Measurements from ENCODE around the gene CHRNA1.
A peak's percentile ranks its signal among the peaks of the same experiment; 100 is the strongest.

CHRNA1 gene

DNA sequence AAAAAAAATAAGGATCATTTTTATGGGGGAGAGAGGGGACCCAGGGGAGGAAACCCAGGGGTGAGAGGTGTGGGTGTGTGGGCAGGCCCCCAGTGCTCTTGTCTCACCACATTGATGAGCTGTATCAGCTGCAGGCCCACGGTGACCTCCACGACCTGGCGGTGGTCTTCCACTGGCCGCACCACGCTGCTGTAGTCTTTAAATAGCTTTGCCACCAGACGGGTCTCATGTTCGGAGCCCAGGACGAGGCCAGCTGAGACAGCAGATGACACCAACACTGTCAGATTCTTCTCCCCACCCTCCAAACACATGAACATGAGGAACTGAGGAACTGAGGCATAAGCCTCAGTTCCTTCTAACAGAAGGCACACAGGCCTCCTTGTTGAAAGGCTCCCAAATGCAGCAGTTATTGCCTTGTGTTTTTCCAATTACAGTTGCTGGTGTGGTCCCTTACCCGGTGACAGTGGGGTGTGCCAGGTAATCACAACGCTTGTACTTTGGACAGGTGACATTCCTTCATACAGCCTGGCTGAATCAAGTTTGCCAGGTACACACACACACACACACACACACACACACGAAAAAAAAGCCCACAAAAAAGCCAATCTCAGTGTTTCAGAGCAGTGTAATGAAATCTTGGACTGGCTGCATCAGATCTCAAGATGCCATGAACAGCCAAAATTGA is 4.7 kb downstream of the CHRNA1 start:
- DNase-seq: no peak

DNA sequence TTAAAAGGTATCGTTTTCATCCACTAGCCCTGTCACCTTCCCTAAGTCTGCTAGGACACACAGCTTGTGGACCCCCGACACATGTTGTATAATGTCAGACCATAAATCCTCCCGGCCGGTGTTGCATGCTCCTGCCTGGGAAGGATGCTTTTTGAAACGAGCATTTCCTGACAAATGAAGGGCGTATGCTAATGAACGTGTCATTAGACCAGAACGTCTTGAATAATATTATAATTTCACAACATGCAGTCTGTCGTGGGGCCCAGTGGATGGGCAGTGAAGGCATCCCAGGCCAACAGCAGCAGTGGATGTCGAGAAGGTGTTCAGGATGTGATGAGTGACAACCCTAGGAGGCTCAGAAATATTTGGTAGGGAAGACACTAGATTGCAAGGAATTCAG is 7.5 kb downstream of the CHRNA1 start:
- peak in 1 of 2 experiments; percentile 76 for DNase-seq

DNA sequence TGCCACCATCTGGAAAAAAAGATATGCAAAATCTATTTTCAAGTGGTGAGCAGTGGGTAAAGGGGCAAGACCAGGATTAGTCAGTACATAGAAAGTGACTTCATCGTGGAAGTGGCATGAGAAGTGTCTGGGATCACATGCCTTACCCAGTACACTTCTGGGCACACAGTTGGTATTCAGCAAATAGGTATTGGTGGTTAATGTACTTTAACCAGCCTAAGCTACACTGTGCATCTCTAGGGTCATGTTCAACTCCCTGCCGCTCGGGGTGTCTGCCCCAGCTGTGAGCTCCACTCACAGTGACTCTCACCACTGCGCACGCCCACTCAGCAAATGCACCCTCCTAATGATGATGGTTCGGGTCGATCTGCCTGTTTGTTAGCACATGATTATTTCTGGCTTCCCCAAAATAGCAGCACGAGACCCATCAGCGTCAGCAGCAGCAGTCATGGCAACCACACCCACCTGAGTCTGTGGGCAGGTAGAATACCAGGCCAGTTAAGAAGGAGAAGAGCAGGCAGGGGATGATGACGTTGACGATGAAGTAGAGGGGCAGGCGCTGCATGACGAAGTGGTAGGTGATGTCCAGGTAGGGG is 11.1 kb downstream of the CHRNA1 start:
- peak in 1 of 2 experiments; percentile 73 for DNase-seq

DNA sequence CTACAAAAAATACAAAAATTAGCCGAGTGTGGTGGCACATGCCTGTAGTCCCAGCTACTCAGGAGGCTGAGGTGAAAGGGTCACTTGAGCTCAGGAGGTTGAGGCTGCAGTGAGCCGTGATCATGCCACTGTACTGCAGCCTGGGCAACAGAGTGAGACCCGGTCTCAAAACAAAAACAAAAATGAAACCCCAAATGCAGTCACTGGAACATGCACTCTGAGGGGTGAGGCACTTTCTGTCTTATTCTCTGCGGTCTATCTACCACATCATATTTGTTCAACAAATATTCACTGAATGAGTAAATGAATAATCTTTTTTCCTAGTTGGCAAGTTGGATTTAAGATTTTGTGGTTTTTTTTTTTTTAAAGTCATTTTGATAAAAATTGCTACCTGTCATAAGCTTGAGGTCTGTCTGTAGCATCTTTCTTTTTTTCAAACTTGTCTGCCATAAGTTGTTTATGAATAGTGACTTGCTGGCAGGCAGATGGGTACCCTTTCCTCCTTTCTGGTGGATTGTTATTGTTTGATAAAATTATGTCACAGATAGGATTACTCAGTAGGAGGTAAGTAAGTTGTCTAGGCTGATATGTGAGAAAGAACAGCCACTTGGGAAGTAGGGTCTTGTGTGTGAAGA is 11.8 kb downstream of the CHRNA1 start:
- no peak for DNase-seq

DNA sequence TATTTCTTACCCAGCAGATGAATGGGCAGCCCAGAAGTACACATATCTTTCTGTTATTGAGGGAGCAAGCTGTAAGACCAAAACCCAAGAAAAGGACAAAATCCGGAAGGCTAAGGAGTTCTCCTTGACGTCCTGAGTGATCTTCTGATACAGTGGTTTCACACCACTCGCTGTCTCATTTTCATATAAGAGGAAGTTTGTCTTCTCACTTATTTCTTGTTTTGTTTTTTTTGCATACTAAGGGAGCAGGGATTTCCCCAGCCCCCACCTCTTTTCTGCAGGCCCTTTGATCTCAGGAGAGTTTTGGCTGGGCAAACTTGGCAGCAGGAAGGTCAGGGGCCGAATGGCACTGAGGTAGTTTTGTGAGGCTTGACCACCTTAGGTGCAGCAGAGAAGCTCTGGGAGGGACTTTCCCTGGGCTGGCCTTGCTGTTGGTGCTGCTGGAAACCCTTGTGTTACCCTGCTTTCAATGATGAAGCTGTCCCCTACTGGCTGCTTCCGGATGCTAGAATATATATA is 13.3 kb downstream of the CHRNA1 start:
- DNase-seq: no peak

DNA sequence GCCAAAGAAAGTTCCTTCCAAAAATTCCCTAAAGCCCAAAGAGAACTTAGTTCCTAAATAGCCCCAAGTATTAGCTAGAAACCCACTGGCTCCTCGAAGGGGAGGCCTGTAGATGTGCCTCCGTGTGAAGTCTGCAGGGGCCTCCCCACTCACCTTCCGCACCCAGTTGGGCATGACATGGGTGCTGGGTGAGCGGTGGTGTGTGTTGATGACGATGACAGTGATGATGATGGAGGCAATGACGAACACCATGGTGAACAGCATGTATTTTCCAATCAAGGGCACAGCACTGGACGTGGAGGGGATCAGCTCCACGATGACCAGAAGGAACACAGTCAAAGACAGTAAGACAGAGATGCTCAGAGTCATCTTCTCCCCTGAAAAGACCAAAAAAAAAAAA is 14.5 kb downstream of the CHRNA1 start:
- DNase-seq: no peak

DNA sequence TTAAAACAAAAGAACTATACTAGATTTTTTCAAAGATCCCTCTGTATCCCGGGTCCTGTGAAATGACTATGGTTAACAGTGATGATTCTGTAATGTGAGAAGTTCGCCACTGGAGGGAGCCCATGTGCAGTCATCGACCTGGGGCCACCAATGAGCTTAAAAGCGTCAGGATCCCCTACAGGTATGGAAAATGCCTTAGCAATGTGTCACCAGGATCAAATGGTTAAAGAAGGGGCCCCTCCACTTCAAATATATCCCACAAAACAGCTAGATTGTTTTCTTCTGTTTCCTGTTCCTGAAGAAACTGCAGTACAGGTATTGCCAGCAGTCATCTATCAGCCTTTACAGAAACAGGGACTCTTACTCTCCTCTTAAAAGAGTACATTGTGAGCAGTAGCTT is 15.3 kb downstream of the CHRNA1 start:
- DNase-seq: peak; percentile 51 to 68

DNA sequence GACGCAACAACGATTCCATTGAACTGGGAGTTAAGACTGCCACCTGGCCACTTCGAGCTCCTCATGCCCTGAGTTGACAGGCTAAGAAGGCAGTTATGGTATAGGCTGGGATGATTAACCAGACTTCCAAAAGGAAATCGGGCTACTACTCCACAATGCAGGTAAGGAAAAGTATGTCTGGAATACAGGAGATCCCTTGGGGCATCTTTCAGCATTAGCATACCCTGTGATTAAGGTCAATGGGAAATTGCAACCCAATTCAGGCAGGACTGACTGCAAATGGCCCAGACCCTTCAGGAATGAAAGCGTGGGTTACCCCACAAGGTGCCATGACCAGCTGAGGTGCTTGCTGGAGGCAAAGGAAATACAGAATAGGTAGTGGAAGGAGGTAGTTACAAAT is 19.1 kb downstream of the CHRNA1 start:
- no peak for DNase-seq

DNA sequence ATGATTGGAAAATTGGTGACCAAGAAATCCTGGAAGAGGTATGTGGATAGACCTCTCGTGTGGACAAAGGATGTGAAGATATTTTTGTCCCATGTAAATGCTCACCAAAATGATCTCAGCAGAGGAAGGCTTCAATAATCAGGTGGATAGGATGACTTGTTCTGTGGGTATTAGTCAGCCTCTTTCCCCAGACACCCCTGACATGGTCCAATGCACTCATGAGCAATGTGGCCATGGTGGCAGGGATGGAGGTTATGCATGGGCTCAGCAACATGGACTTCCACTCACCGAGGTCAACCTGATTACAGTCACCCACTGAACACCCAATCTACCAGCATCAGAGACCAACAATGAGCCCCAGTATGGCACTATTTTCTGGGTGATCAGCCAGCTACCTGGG is 20.2 kb downstream of the CHRNA1 start:
- no peak for DNase-seq

DNA sequence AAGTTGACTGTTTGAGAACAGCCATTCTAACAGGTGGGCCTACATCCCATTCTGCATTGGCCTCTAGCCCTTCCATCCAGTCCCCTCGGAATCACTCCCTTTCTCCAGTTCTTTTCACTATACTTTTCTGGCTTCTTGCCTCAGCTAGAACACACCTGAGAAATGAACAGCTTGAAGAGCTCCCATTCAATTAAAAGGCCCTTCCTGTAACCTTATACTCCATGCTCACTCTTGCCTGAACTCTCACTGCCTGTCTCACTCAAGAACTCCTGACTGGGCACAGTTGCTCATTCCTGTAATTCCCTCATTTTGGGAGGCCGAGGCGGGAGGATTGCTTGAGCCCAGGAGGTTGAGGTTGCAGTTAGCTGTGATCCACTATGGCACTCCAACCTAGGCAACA is 23.6 kb downstream of the CHRNA1 start:
- no peak for DNase-seq

DNA sequence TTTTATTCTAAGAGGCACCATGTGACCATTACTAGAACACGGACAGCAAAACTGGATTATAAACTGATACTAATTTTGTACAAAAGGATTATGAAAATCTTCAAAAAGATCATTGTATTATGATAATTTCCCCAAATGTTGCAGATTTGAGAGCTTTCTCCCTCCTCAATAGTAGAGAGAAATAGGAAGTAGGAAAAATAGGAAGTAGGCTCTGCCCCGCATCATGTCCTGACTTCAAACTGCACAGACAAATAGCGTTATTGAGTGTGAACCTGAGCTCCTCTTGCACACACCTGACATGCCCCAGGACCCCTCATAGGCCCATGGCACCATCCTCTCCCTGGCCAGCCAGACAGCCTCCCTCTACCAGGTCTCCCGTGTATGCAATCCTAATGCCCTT is 25.4 kb downstream of the CHRNA1 start:
- no peak for DNase-seq

DNA sequence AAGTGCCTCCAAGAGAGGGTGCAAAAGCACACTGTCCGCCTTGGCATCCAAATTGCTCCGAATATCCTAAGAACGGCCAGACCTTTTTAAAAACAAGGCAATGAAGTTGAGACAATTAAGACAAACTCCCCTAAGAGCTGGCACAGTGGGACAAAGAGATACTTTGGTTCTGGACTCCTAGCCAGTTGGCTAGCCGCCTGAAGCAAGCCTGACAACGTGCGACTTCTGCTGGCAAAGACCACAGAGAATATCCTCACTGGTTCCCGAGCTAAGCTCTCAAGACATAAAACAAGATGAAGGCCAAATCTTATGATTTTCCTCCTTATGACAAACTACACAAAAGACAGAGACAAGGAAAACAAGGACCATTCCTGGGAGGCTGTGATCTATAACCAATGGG is 32.7 kb downstream of the CHRNA1 start:
- no peak for DNase-seq

DNA sequence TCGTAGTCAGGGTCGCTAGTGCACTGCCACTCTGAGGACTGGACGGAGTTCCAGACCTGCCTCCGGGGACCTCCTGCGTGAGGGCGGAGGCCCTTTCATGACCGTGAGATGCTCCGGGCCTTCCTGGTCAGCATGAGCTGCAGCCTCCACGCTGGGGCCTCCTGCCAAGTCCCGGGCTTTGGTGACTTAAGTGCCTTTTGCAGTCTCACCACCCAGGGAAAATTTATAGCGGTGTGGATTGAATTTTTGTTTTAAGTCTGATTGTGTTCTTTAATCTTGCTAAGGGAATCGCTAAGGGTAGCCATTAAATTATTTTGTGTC is 33.6 kb downstream of the CHRNA1 start:
- DNase-seq: no peak

DNA sequence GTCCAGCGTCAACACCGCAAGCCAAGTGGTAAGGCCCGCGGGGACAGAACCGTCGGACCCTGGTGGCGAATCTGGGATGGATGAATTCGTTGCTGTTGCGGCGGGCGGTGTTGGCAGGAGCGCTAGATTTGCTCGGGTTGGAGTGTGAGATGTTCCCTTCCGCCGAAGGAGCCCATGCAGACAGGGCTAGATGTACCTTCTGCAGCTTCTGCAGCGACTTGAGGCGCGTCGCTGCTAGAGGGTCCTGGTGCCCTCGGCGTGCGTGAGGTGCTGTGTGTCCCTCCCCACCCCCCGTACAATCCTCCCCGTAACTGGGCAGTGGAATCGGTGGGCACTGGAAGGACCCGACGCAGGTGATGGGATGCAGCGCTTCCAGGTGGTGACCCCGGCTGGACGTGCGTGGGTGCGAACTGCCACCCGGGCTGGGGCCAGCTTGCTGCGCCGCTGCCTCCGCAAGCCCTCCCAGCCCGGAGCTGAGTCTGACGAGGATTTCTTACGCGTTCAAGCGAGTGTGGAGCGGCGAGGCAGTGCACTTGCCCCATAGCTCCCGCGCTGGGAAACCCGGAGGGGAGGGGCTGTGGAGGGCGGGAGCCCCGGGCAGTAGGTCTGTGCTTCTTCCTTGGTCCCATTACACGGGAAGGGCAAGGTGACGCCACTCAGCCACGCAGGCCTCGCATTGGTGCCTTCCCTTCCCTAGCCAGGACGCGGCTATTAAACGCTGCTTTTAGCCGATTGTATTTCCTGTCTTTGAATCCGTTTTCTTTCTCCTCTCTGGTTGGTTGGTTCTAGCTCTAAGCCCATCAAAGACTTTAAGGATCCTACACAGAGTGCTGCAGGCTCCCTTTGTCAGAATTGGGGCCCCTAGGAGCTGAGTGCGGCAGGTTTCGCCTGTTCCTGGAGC is 34.2 kb downstream of the CHRNA1 start:
- DNase-seq: peak; percentile 5 to 45

DNA sequence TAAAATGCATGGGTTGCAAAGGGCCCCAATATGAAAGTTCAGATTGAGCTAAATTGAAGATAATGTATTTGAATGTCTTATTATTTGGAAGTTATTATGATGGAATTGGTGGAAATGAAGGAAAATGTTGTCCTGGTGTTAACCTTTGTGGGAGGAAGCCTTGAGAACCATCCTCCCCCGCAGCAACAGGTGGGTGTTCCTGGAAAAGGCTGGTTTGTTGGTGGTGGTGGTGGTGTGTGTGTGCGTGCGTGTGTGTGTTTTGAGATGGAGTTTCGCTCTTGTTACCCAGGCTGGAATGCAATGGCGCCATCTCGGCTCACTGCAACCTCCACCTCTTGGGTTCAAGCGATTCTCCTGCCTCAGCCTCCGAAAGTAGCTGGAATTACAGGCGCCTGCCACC is 36.2 kb downstream of the CHRNA1 start:
- no peak for DNase-seq

DNA sequence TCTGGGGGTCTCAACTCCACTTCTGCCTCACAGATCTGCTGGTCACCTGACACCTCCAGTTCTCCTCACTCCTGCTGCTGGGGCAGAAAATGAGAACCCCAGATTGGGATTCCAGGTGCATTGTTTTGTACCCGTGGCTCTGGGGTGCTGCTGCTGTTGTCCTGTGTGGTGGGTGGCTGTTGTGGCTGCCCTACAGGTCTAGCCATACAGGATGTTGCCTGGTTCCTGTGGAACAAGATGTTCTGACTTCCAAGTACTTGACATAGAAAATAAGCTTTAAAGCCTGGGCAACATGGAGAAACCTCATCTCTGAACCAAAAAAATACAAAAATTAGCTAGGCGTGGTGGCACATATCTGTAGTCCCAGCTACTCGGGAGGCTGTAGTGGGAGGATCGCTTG is 38.1 kb downstream of the CHRNA1 start:
- no peak for DNase-seq

DNA sequence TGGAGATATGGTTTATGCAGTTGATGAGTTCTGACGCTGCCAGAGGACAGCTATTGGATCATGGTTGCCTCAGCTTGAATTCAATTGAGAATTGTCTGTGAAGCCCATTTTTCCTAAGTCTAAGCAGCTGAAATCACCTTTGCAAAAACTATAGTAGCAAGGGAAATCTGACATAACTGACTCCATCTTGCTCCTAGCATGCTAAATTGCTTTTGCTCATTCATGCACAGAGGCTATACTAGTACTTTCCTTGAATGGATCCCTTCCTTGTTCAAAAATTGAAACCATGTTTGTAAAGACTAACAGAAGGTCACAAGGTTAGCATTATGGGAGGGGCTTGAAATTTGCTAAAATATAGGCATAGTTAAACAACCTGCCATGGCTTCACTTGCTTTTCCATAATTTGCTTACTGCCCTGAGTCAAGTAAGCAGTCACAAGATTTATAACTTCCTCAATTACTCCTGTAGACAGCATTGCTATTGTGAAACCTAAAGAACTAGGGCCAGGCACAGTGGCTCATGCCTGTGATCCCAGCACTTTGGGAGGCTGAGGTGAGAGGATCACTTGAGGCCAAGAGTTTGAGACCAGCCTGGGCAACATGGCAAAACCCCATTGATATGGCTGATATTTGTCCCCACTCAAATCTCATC is 41.2 kb downstream of the CHRNA1 start:
- no peak for DNase-seq

DNA sequence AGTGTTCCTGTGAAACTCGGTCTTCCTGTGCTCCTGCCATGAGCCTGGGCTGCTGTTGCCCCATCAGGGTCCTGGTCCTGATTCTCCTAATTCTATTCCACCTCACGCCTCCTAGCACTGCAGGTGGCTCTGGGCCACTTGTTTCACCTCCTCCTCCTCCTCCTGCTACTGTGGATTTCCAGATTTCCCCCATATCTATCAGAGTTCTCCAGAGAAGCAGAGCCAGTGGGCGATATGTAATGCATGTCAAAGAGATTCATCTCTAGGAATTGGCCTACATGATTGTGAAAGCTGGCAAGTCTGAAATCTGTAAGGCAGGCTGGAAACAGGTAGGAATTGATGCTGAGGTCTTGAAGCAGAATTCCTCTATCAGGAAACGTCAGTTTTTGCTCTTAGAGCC is 45.3 kb downstream of the CHRNA1 start:
- no peak for DNase-seq

DNA sequence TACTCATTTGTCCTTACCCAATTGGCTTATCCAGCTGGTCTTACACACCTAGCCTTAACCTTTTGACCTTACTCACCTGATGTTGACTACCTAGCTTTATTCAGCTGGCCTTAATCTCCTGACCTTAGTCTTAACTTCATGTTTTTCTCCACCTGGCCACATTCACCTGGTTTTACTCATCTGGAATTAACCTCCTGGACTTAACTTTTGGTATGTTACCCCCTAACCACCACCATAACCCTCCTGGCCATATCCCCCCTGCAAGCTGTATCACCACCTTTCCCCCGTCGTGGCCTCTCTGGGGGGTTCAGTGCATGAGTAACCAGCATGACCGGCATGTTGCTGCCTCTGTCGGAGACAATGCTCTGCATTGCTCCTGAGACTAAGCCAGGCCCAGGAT is 45.7 kb downstream of the CHRNA1 start:
- no peak for DNase-seq

DNA sequence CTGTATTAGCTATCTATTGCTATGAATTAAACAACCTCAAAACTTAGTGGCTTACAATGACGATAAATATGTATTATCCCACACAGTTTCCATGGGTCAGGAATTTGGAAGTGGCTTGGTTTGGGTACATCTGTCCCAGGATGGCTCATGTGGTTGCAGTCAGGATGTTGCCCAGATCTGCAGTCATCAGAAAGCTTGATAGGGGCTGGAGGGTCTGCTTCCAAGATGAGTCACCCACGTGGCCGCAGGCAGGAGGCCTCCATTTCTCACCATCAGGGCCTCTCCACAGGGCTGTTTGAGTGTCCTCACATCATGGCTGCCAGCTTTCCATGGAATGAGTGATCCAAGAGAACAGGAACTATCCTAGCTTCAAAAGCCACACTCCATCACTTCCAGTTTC is 46.4 kb downstream of the CHRNA1 start:
- DNase-seq: no peak

DNA sequence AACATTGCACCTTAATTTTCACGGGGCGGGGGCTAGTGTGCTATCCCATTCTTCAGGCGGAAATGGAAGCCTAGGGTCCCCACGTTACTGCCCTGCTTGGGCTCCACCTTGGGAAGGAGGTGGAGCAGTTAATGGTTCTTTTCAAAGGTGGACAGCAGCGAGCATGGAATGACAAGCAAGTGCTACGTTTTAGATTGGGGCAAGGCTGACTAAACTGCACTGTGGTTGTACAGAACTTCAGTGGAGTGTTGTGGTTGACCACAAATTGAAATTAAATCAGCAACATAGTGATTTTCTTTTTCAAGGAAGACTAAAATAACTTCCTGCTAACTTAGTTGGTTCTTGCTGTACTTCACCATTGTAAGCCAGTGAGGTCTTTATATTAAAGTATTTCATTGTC is 47.0 kb downstream of the CHRNA1 start:
- no peak for DNase-seq

DNA sequence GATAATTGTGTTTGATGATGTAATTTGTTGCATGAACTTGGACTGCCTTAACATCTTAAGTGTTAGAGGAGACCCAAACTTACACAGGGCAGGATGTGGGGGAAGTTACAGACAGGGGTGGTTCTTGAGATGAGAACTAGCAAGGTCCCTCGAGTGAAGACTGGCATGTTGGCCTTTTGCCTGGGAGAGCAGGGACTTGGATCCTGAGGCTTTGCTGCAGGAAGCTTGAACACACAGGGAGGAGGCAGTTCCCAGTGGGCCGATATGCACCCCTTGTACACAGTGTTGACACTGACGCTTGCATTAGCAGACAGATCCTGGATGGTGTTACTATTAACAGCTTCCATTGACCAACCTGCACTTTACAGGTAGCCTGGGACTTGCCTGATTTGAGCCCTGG is 47.5 kb downstream of the CHRNA1 start:
- DNase-seq: no peak

DNA sequence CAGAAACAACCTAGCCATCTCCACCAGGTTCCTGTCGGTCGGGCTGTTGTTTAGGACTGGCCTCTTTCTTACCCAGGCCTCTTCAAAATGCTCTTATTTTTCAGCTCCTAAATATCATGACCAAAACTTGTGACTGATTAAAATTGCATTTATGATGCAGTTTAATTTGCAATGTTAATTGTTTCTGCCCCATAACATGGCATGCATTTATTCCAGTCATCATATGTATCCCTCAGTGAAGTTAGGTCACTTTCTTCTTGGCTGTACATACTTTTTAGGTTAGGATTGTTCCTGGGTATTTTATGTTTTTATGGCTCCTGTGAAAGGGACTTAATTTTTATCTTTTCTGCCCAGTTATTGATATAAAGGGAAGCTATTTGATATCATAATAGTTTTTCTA is 50.6 kb downstream of the CHRNA1 start:
- no peak for DNase-seq
